H1 (cell line): ENCODE results near the gene APC2. TPM values are rescaled to one million over a fixed set of nuclear protein-coding genes. Genes with fewer than 3 reads are reported as not detected.

Source experiments
- CTCF ChIA-PET: fragments of 300-600 bp; sonication (Branson Sonifier 250); formaldehyde crosslinking; loops from one replicate; lab custom pipeline; 2021; ENCODE audit not compliant: partially characterized antibody; lab: Charles Lee
- POLR2A ChIA-PET: fragments of 300-600 bp; sonication (Branson Sonifier 250); formaldehyde crosslinking; loops from one replicate; lab custom pipeline; 2021; ENCODE audit warnings: inconsistent platforms; ENCODE audit not compliant: partially characterized antibody; lab: Charles Lee
- DNase-seq, 2 experiments: peaks; one replicate each; pipeline versions ENCODE4 v3.0.0 to v3.0.0-alpha.2; 2010 to 2022; ENCODE audit warnings: low spot score in 2 of 2, low read depth in 1 of 2, mixed read lengths in 1 of 2
- FAIRE-seq: peaks from 2 replicates; lab custom pipeline; 2011; peaks lifted over from hg19 to GRCh38; lab: Jason Lieb, UNC
- H2AFZ ChIP-seq: 2 replicates; pipeline ENCODE4 v1.8.1; 2012; ENCODE audit warnings: low read length, inconsistent platforms
- H2AK5ac ChIP-seq: 2 replicates; pipeline ENCODE4 v1.6.1; 2013; ENCODE audit warnings: low read depth, low read length
- H2BK120ac ChIP-seq: replicated peaks from 2 replicates; pipeline ENCODE3; 2013; ENCODE audit warnings: low read depth, low read length, inconsistent platforms
- H2BK12ac ChIP-seq: 2 replicates; pipeline ENCODE4 v1.6.1; 2013; ENCODE audit warnings: low read depth, low read length
- H2BK15ac ChIP-seq: 2 replicates; pipeline ENCODE4 v1.6.1; 2013; ENCODE audit warnings: low read length
- H2BK20ac ChIP-seq: 2 replicates; pipeline ENCODE4 v1.6.1; 2013; ENCODE audit warnings: low read length
- H2BK5ac ChIP-seq: 2 replicates; pipeline ENCODE4 v1.6.1; 2013; ENCODE audit warnings: low read depth, low read length
- H3K14ac ChIP-seq: 2 replicates; pipeline ENCODE4 v1.6.1; 2013; ENCODE audit warnings: inconsistent platforms; ENCODE audit not compliant: insufficient read length
- H3K18ac ChIP-seq: 2 replicates; pipeline ENCODE4 v1.6.1; 2013; ENCODE audit warnings: low read length; ENCODE audit errors: extremely low read depth
- H3K23ac ChIP-seq: 2 replicates; pipeline ENCODE4 v1.6.1; 2013; ENCODE audit warnings: inconsistent platforms; ENCODE audit not compliant: insufficient read length
- H3K23me2 ChIP-seq: 2 replicates; pipeline ENCODE4 v1.6.1; 2013; ENCODE audit warnings: low read depth, low read length
- H3K27ac ChIP-seq: 2 replicates; pipeline ENCODE4 v1.6.1; 2011; ENCODE audit warnings: low read depth, low read length, inconsistent platforms
- H3K27me3 ChIP-seq, 4 experiments: replicated peaks in 1 of 4; 1 replicate in 1 of 4; 2 replicates in 3 of 4; pipeline versions ENCODE4 v1.6.1 to v1.8.1; 2011 to 2013; ENCODE audit warnings: low read length in 3 of 4, mild to moderate bottlenecking in 3 of 4, inconsistent platforms in 2 of 4, mixed read lengths in 2 of 4, moderate library complexity in 1 of 4; ENCODE audit not compliant: control insufficient read depth in 3 of 4, insufficient read depth in 3 of 4; ENCODE audit errors: extremely low read depth in 1 of 4
- H3K36me3 ChIP-seq, 4 experiments: 2 replicates each; pipeline versions ENCODE4 v1.6.1 to v1.8.1; 2011 to 2013; ENCODE audit warnings: mild to moderate bottlenecking in 4 of 4, low read length in 3 of 4, moderate library complexity in 2 of 4, control low read depth in 1 of 4, inconsistent platforms in 1 of 4; ENCODE audit not compliant: insufficient read depth in 4 of 4, control insufficient read depth in 2 of 4
- H3K4ac ChIP-seq: replicated peaks from 2 replicates; pipeline ENCODE3; 2013; ENCODE audit warnings: low read length, low read depth, mixed read lengths, inconsistent platforms; ENCODE audit not compliant: insufficient read length
- H3K4me1 ChIP-seq, 4 experiments: replicated peaks in 1 of 4; 1 replicate in 1 of 4; 2 replicates in 3 of 4; pipeline versions ENCODE4 v1.6.1 to v1.8.1; 2011 to 2013; ENCODE audit warnings: low read length in 3 of 4, inconsistent platforms in 2 of 4, mixed read lengths in 1 of 4; ENCODE audit not compliant: insufficient read depth in 4 of 4, control insufficient read depth in 3 of 4
- H3K4me2 ChIP-seq, 2 experiments: 2 replicates each; pipeline versions ENCODE4 v1.6.1 to v1.8.1; 2011 to 2013; ENCODE audit warnings: low read depth in 2 of 2, low read length in 2 of 2, control low read depth in 1 of 2, inconsistent platforms in 1 of 2, mild to moderate bottlenecking in 1 of 2; ENCODE audit not compliant: insufficient read depth in 1 of 2
- H3K4me3 ChIP-seq, 4 experiments: fragments of 200-600, 300-600 bp in 1 of 4; sonication (generic), shearing (Covaris generic), sonication (Bioruptor Twin) in 1 of 4; 2 replicates each; pipeline versions ENCODE4 v1.5.1 to v1.8.1; 2011 to 2016; ENCODE audit warnings: low read length in 4 of 4, low read depth in 3 of 4, control low read depth in 2 of 4, inconsistent platforms in 2 of 4, mild to moderate bottlenecking in 2 of 4, mixed read lengths in 1 of 4, moderate library complexity in 1 of 4; ENCODE audit not compliant: insufficient read depth in 2 of 4; ENCODE audit errors: extremely low read depth in 1 of 4
- H3K56ac ChIP-seq: replicated peaks from 2 replicates; pipeline ENCODE3; 2013; ENCODE audit warnings: low read depth, mild to moderate bottlenecking, mixed read lengths, low read length, inconsistent platforms; ENCODE audit not compliant: insufficient read length
- H3K79me1 ChIP-seq: 2 replicates; pipeline ENCODE4 v1.6.1; 2013; ENCODE audit warnings: low read depth, low read length, control low read depth
- H3K79me2 ChIP-seq, 2 experiments: 2 replicates each; pipeline versions ENCODE4 v1.6.1 to v1.8.1; 2012 to 2013; ENCODE audit warnings: low read length in 2 of 2, mild to moderate bottlenecking in 2 of 2, inconsistent platforms in 1 of 2; ENCODE audit not compliant: insufficient read depth in 2 of 2, control insufficient read depth in 1 of 2
- H3K9ac ChIP-seq, 4 experiments: replicated peaks in 1 of 4; 1 replicate in 1 of 4; 2 replicates in 3 of 4; pipeline versions ENCODE4 v1.6.1 to v1.8.1; 2011 to 2013; ENCODE audit warnings: low read depth in 3 of 4, low read length in 3 of 4, control low read depth in 2 of 4, mild to moderate bottlenecking in 2 of 4, moderate library complexity in 2 of 4, inconsistent platforms in 1 of 4; ENCODE audit errors: extremely low read depth in 1 of 4
- H3K9me3 ChIP-seq, 2 experiments: 2 replicates each; pipeline versions ENCODE4 v1.6.1 to v1.8.1; 2012 to 2013; ENCODE audit warnings: mild to moderate bottlenecking in 2 of 2, moderate library complexity in 2 of 2, control low read depth in 1 of 2, inconsistent platforms in 1 of 2, low read depth in 1 of 2, low read length in 1 of 2, mixed read lengths in 1 of 2; ENCODE audit not compliant: insufficient read depth in 2 of 2
- H4K20me1 ChIP-seq, 2 experiments: replicated peaks in 1 of 2; 2 replicates each; pipeline versions ENCODE3 to v1.8.1; 2011 to 2013; ENCODE audit warnings: inconsistent platforms in 2 of 2, low read length in 2 of 2, mild to moderate bottlenecking in 1 of 2; ENCODE audit not compliant: insufficient read depth in 2 of 2, control insufficient read depth in 1 of 2
- H4K5ac ChIP-seq: 2 replicates; pipeline ENCODE4 v1.6.1; 2013; ENCODE audit warnings: low read length, low read depth, mixed read lengths, inconsistent platforms; ENCODE audit not compliant: insufficient read length
- H4K8ac ChIP-seq: 2 replicates; pipeline ENCODE4 v1.8.0; 2013; ENCODE audit warnings: mild to moderate bottlenecking, moderate library complexity, low read length, inconsistent platforms; ENCODE audit not compliant: insufficient read depth; ENCODE audit errors: extremely low read depth
- H4K91ac ChIP-seq: replicated peaks from 2 replicates; pipeline ENCODE3; 2013; ENCODE audit warnings: low read length, mixed read lengths, inconsistent platforms; ENCODE audit not compliant: insufficient read length
- ASH2L ChIP-seq: fragments of 200-600, 300-600 bp; sonication (generic); IDR thresholded peaks from one replicate; pipeline ENCODE4 v1.7.1; 2017; ENCODE audit warnings: low read length
- CBX5 ChIP-seq: fragments of 300-800, 300-1000 bp; sonication (generic); IDR thresholded peaks from 2 replicates; pipeline ENCODE4 v1.7.1; 2016; ENCODE audit warnings: antibody characterized with exemption, low read length, low read depth
- EZH2 ChIP-seq: fragments of 200-600 bp; sonication (generic); IDR thresholded peaks from 2 replicates; pipeline ENCODE4 v1.7.1; 2012; ENCODE audit warnings: low read depth, mild to moderate bottlenecking, moderate library complexity, low read length, inconsistent platforms; ENCODE audit not compliant: severe bottlenecking
- FOSL1 ChIP-seq: IDR thresholded peaks from 2 replicates; pipeline ENCODE4 v1.6.1; 2011; ENCODE audit warnings: mild to moderate bottlenecking, low read depth, low read length, moderate library complexity; ENCODE audit not compliant: insufficient read depth
- GABPA ChIP-seq: IDR thresholded peaks from 2 replicates; pipeline ENCODE4 v1.6.1; 2011; ENCODE audit warnings: mild to moderate bottlenecking, low read length, moderate library complexity, borderline replicate concordance; ENCODE audit not compliant: insufficient read depth
- MAFK ChIP-seq: IDR thresholded peaks from 2 replicates; pipeline ENCODE4 v1.6.1; 2012; ENCODE audit warnings: low read depth, mild to moderate bottlenecking, improper control_type of control experiment, low read length
- MAX ChIP-seq: IDR thresholded peaks from 2 replicates; pipeline ENCODE4 v1.6.1; 2012; ENCODE audit warnings: inconsistent platforms
- POLR2AphosphoS5 ChIP-seq: IDR thresholded peaks from 2 replicates; pipeline ENCODE4 v1.6.1; 2011; ENCODE audit warnings: low read depth, low read length
- RNF2 ChIP-seq: fragments of 200-900, 300-1000 bp; sonication (generic); IDR thresholded peaks from 2 replicates; pipeline ENCODE4 v1.7.1; 2016; ENCODE audit warnings: borderline replicate concordance, low read depth, mild to moderate bottlenecking, antibody characterized with exemption, low read length; ENCODE audit not compliant: poor library complexity, severe bottlenecking; ENCODE audit errors: missing control alignments
- SUZ12 ChIP-seq: fragments of 200-600 bp; sonication (generic); IDR thresholded peaks from 2 replicates; pipeline ENCODE4 v1.6.1; 2012; ENCODE audit warnings: mild to moderate bottlenecking, inconsistent platforms, low read length, moderate library complexity, mixed read lengths
- TAF1 ChIP-seq: IDR thresholded peaks from 2 replicates; pipeline ENCODE4 v1.6.1; 2011; ENCODE audit warnings: mild to moderate bottlenecking, low read depth, low read length
- WGBS, 2 experiments: shearing (Covaris generic) in 1 of 2; methylation state at CpG; one replicate each; pipeline versions ENCODE4 v1.1.6 to v1.1.7; 2013 to 2015; ENCODE audit warnings: low lambda C conversion rate in 2 of 2, mixed read lengths in 2 of 2, inconsistent platforms in 1 of 2, low coverage in 1 of 2, missing lambda C conversion rate in 1 of 2; ENCODE audit not compliant: insufficient replicate concordance in 2 of 2, insufficient coverage in 1 of 2, insufficient read length in 1 of 2; ENCODE audit errors: extremely low coverage in 1 of 2, missing lambda C conversion rate in 1 of 2; 5-methylcytosine and 5-hydroxymethylcytosine counted together
- polyA plus RNA-seq, 7 experiments: library from polyadenylated mRNA; depleted of rRNA in 3 of 7; stranded (reverse) in 5 of 7; unstranded in 2 of 7; fragments of >200 nt in 5 of 7; fragments of 200-250 nt in 2 of 7; gene quantifications; 1 replicate in 5 of 7; 2 replicates in 1 of 7; 4 replicates in 1 of 7; pipeline versions ENCODE4 v1.2.1 to v1.2.3, GENCODE V29; 2011 to 2013; ENCODE audit warnings: missing spikeins in 2 of 7, mixed read lengths in 2 of 7
- total RNA-seq: library from RNA; stranded (reverse); fragmentation: NEBNext Ultra II Directional; extraction: Animal tissue kit (Norgen Biotek cat#: 25700); gene quantifications from 2 replicates; pipeline ENCODE4 v1.2.1, GENCODE V29; 2021

The APC2 gene
- total and polyA plus RNA-seq, 2 of the 8 experiments (the other 6 are each of a cell fraction or from before 2014, with no cell fraction given) = 1.3 to 4.1 TPM

- H2BK15ac ChIP-seq = no peak overlapping the region
- H3K79me2 ChIP-seq = no peaks in the 10 kb centered on the region
- no peak overlapping the region for H3K14ac ChIP-seq
- peaks cover 66 to 94% (median 90%) of the 10 kb centered on the region in 4 experiments for H3K27me3 ChIP-seq
- no peak overlapping the region for H4K91ac ChIP-seq
- H3K4ac ChIP-seq = no peak overlapping the region
- H3K9me3 ChIP-seq = peaks cover 0 to 7% of the 10 kb centered on the region in 2 experiments; a peak in 1 of 4 replicates
- peaks cover 0 to 51% (median 28%) of the 10 kb centered on the region in 4 experiments; a peak in 5 of 7 replicates for H3K4me1 ChIP-seq
- CTCF ChIA-PET = interaction anchor here (0.9 to 5.5 kb wide), 5 partner anchors 9 to 41 kb away, joined by 3 to 53 read pairs (median 13); no protein-coding TSS in a partner anchor
- H3K23me2 ChIP-seq = peaks cover 13% of the 10 kb centered on the region; the same call in 1 of the 2 replicates
- FAIRE-seq = no peak
- H3K9ac ChIP-seq = no peak overlapping the region
- no peak overlapping the region for H3K23ac ChIP-seq
- no peak overlapping the region for H2AFZ ChIP-seq
- 32% methylated on average over 29 of the region's 49 CpGs; no CpG with 5 or more reads in 1 of the 2 experiments for WGBS, 2 experiments
- H3K4me2 ChIP-seq = peak overlapping the region; percentile 64 to 86
- H3K27ac ChIP-seq = no peak overlapping the region
- H2BK12ac ChIP-seq = no peak overlapping the region
- H3K36me3 ChIP-seq = peaks cover 0 to 41% (median 0%) of the 10 kb centered on the region in 4 experiments; a peak in 2 of 8 replicates
- H4K5ac ChIP-seq = no peak overlapping the region
- H4K8ac ChIP-seq = peak overlapping the region; percentile 92; the same call in 1 of the 2 replicates
- H2AK5ac ChIP-seq = no peak overlapping the region
- DNase-seq = no peak
- H3K4me3 ChIP-seq = peak overlapping the region in 1 of 4 experiments; percentile 51; a peak in 2 of 8 replicates
- no peak overlapping the region for H2BK120ac ChIP-seq
- peaks cover 20 to 52% of the 10 kb centered on the region in 2 experiments for H4K20me1 ChIP-seq
- POLR2A ChIA-PET = interaction anchor here (0.6 to 5.5 kb wide), 11 partner anchors 7 to 199 kb away, joined by 3 to 72 read pairs (median 5); partner anchors contain the start of gene CIRBP
- H2BK5ac ChIP-seq = no peak overlapping the region
- H3K18ac ChIP-seq = no peak overlapping the region; the same call in 1 of the 2 replicates
- no peak overlapping the region for H3K56ac ChIP-seq
- H3K79me1 ChIP-seq = no peaks in the 10 kb centered on the region
- no peak overlapping the region for H2BK20ac ChIP-seq
- TF ChIP-seq SUZ12 (peak; percentile 81; the same call in 1 of the 2 replicates), MAX (peak; percentile 62), ASH2L (no peak), CBX5 (no peak), POLR2AphosphoS5 (0 out of 2 replicates have a peak, but pooled peaks have one; percentile 22), EZH2 (peak; percentile 89), GABPA (0 out of 2 replicates have a peak, but pooled peaks have one; percentile 12), TAF1 (no peak), FOSL1 (no peak), RNF2 (peak; percentile 58), MAFK (no peak)
These were observed 18.4 kb downstream of the APC2 start for GRCh38 chr19:1468274-1468820.
